Measurements from ENCODE around the gene CST7. TPM values are rescaled to one million over a fixed set of nuclear protein-coding genes. Genes with fewer than 3 reads are reported as not detected.

The CST7 gene
- total RNA-seq, 1 experiment from 2014 or later, result not detected

DNA sequence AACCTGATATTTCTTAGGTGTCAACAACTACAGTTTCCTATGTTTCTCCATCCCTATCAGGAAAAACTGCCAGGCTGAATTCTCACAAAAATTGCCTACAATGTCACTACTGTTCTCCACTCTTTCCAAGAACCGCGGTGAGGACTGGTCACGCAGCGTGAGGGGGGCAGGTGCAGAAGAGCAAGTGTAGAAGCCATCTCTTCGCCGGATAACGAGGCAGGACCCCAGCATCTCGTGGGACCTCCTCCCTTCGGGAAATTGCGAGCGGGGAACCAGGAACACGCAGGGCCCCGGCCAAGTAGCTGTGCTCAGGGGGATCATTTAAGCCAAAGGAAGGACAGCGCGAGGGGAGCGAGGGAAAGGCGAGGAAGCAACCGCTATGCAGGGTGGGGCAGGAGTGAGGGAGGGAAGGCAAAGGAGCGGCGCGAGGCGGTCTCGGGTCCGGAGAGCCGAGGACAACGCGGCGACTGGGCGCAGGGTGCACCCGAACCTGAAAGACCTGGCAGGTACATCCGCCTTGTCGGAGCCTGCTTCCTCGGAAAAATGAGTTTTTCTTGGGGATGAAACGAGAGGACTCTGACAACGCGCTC, 42.9 kb downstream of the CST7 start:
- Mint-ChIP-seq H3K9me3 (ENCODE audit: low read depth, unreplicated experiment) (no peaks in the 10 kb centered on the region), H3K27me3 (ENCODE audit: unreplicated experiment) (no peaks in the 10 kb centered on the region), H3K27ac (ENCODE audit: unreplicated experiment) (no peak overlapping the region), H3K4me1 (ENCODE audit: low read depth, unreplicated experiment) (peaks cover 16% of the 10 kb centered on the region), H3K36me3 (ENCODE audit: insufficient read depth, unreplicated experiment) (peaks cover 13% of the 10 kb centered on the region), H3K4me3 (ENCODE audit: low read depth, unreplicated experiment) (peak overlapping the region; percentile 81)
- no TSS peak for BruUV-seq (replicated peaks)
- TF ChIP-seq, protein P1, sequence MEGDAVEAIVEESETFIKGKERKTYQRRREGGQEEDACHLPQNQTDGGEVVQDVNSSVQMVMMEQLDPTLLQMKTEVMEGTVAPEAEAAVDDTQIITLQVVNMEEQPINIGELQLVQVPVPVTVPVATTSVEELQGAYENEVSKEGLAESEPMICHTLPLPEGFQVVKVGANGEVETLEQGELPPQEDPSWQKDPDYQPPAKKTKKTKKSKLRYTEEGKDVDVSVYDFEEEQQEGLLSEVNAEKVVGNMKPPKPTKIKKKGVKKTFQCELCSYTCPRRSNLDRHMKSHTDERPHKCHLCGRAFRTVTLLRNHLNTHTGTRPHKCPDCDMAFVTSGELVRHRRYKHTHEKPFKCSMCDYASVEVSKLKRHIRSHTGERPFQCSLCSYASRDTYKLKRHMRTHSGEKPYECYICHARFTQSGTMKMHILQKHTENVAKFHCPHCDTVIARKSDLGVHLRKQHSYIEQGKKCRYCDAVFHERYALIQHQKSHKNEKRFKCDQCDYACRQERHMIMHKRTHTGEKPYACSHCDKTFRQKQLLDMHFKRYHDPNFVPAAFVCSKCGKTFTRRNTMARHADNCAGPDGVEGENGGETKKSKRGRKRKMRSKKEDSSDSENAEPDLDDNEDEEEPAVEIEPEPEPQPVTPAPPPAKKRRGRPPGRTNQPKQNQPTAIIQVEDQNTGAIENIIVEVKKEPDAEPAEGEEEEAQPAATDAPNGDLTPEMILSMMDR (IDR thresholded peaks at IDR 0.05; ENCODE audit: unreplicated experiment), result no peak
- intact Hi-C loops (cut with micrococcal nuclease; ENCODE audit: unreplicated experiment), result loop anchor here (2.0 kb wide), 1 partner anchor 187 kb away; no protein-coding TSS in a partner anchor
- CTCF ChIA-PET, result no interaction called here
- DNase-seq, result no peak

DNA sequence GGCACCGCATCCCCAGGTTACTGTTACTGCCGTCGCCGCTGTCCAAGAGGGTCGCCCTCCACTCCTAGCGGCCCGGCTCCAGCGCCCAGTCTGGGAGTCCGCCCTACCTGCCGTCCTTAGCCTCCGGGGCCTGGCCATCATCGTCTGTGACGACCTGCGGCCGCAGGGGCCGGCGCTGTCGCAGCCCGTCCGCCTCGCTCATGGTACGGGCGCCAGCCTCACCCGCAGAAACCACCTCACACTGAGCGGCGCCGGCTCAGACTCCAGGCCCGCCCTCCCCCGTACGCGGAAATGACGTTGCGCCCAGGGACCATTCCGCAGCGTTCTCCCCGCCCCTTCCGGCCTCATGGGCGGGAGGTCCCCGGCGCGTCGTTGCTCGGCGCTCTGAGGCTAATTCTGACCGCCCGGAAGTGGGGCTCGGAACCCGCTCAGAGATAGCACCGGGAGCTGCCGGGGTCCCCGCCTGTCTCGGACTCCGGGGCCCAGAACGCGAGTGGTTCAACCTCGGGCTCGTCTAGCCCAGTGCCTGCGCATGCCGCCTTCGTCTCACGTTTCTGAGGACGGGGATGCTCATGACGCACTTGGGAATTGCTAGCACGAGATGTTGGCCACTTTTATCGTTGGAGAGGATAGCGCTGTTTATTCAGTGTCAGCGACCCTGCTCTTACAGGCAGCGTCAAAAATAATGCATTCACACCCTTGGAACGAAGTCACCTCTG, 43.6 kb downstream of the CST7 start, which contains the start of gene APMAP:
Gene APMAP, minus strand, starts transcription at position 265 of the 719 bp plus-strand sequence. Its CDS starts 63 bp downstream, at position 202.
- peaks cover 13% of the 10 kb centered on the region for H3K36me3 Mint-ChIP-seq (ENCODE audit: insufficient read depth, unreplicated experiment)
- peak within 1 kb of the TSS; percentile 81 for H3K4me3 Mint-ChIP-seq (ENCODE audit: low read depth, unreplicated experiment)
- no peaks in the 10 kb centered on the region for H3K9me3 Mint-ChIP-seq (ENCODE audit: low read depth, unreplicated experiment)
- TF ChIP-seq, protein P1 (IDR thresholded peaks at IDR 0.05; ENCODE audit: unreplicated experiment), result no peak
- no peaks in the 10 kb centered on the region for H3K27me3 Mint-ChIP-seq (ENCODE audit: unreplicated experiment)
- peak within 1 kb of the TSS; percentile 68 for H3K27ac Mint-ChIP-seq (ENCODE audit: unreplicated experiment)
- peaks cover 16% of the 10 kb centered on the region for H3K4me1 Mint-ChIP-seq (ENCODE audit: low read depth, unreplicated experiment)
- TSS peak; percentile 95 for BruUV-seq (replicated peaks)
- intact Hi-C loops (cut with micrococcal nuclease; ENCODE audit: unreplicated experiment), result loop anchor here (1.0 to 2.0 kb wide), 2 partner anchors 73 to 186 kb away; no protein-coding TSS in a partner anchor
- peak; percentile 82 for DNase-seq
- CTCF ChIA-PET, result no interaction called here

DNA sequence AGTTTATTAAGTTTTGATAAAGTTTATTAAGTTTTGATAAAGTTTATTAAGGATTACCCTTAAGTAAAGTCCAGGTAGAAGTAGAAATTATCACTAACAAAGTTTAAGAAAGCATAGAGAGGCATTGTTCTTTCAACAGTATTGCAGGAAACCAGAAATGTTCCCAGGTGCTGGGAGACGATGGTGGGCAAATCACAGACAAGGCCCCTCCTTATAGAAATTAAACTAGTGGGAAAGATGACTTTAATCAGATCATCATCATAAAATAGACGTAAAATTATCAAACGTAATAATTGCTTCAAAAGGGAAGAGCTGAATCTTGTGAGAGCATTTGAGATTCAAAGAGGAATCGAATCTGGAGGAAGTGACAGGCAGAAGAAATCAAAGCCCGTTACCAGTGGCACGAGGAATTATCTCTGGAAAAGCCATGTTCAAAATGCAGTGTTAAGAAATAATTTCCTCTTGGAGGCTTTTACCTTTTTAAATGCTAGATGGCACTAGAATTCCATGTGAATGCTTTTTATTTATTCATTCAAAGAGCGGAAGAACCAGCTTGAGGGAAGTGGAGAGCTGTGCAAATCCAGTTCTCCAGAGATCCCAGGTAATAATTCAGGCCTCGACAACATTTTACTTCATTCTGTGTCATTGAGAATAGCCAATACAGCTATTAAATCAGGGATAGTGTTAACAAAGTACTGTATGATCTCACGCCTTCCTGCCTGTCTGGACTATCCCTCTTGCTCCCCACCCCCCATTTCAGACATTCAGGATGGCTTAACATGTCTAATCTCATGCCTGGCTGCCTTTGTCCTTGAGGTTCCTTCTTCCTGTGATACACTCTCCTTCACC, 44.5 kb downstream of the CST7 start:
- BruUV-seq (replicated peaks), result no TSS peak
- CTCF ChIA-PET, result no interaction called here
- Mint-ChIP-seq H3K27ac (ENCODE audit: unreplicated experiment) (no peak overlapping the region), H3K4me3 (ENCODE audit: low read depth, unreplicated experiment) (no peak overlapping the region), H3K27me3 (ENCODE audit: unreplicated experiment) (no peaks in the 10 kb centered on the region), H3K36me3 (ENCODE audit: insufficient read depth, unreplicated experiment) (peaks cover 13% of the 10 kb centered on the region), H3K9me3 (ENCODE audit: low read depth, unreplicated experiment) (no peaks in the 10 kb centered on the region), H3K4me1 (ENCODE audit: low read depth, unreplicated experiment) (peaks cover 16% of the 10 kb centered on the region)
- DNase-seq, result no peak
- intact Hi-C loops (cut with micrococcal nuclease; ENCODE audit: unreplicated experiment), result loop anchor here (1.0 to 2.0 kb wide), 2 partner anchors 72 to 185 kb away; no protein-coding TSS in a partner anchor
- TF ChIP-seq, protein P1 (IDR thresholded peaks at IDR 0.05; ENCODE audit: unreplicated experiment), result no peak

DNA sequence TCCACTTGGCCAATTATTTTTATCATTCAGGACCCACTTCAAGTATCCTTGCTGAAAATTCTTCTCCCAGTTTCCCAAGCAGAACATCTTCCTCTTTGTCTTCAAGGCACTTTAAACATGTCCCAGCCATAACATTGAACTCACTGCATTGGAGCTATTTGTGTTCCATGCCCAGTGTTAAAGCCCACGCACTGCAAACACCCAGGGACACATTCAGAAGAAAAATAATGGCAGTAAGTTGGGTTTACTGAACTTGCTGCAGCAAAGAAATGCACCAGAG, 45.1 kb downstream of the CST7 start:
- intact Hi-C loops (cut with micrococcal nuclease; ENCODE audit: unreplicated experiment), result no loop called here
- no TSS peak for BruUV-seq (replicated peaks)
- Mint-ChIP-seq H3K27ac (ENCODE audit: unreplicated experiment) (no peak overlapping the region), H3K9me3 (ENCODE audit: low read depth, unreplicated experiment) (no peaks in the 10 kb centered on the region), H3K27me3 (ENCODE audit: unreplicated experiment) (no peaks in the 10 kb centered on the region), H3K36me3 (ENCODE audit: insufficient read depth, unreplicated experiment) (peaks cover 13% of the 10 kb centered on the region), H3K4me1 (ENCODE audit: low read depth, unreplicated experiment) (peaks cover 16% of the 10 kb centered on the region), H3K4me3 (ENCODE audit: low read depth, unreplicated experiment) (no peak overlapping the region)
- TF ChIP-seq, protein P1 (IDR thresholded peaks at IDR 0.05; ENCODE audit: unreplicated experiment), result no peak
- CTCF ChIA-PET, result no interaction called here
- DNase-seq, result no peak

Data from Calu3 (cell line).